Measurements from ENCODE around the gene MRC1. TPM values are rescaled to one million over a fixed set of nuclear protein-coding genes. Genes with fewer than 3 reads are reported as not detected.

Gene MRC1
- total and polyA plus RNA-seq, 2 of the 13 experiments (the other 11 are each of a cell fraction or from before 2014, with no cell fraction given), result not detected

GRCh38 chr10:17854044-17854652 lies 45.0 kb downstream of the MRC1 start:
- POLR2A ChIA-PET, result no interaction called here

DNA sequence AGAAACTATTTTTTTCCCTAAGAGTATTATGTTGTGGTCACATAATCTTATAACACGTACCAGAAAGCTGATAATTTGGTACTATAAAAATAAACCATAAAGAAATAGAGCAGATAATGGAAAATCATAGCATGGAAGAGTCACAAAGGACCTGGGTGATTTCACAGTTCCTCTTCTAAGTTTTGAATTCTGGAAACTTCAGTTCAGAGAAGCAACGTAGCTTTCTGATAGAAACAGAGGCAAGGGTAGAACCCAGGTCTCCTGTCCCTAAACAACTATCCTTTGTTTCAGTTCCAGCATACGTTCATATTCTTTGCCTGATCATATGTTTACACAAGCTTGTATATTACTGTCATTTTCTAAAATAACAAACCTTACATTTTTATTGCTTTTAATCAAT lies 47.9 kb downstream of the MRC1 start:
- CTCF ChIA-PET (ENCODE audit: low intra/inter-chr PET ratio, low total read pairs), result no interaction called here
- no peaks in the 10 kb centered on the region for H3K79me2 ChIP-seq (ENCODE audit: insufficient read depth, low read length)
- H2AFZ ChIP-seq (ENCODE audit: low read length), result no peak overlapping the region
- H3K27ac ChIP-seq (ENCODE audit: extremely low read length, insufficient read depth, low read length), result no peak overlapping the region
- H4K20me1 ChIP-seq (ENCODE audit: insufficient read depth, low read length), result no peaks in the 10 kb centered on the region
- POLR2A ChIA-PET, result no interaction called here
- no peak overlapping the region for H3K4me2 ChIP-seq (ENCODE audit: low read depth, low read length)
- no peaks in the 10 kb centered on the region for H3K4me1 ChIP-seq (ENCODE audit: insufficient read depth, low read length)
- in situ Hi-C loops (cut with HindIII; ENCODE audit: extremely low pct_ligation_motif_present, low pct_unique_long_range_greater_than_20kb) (no loop called here), intact Hi-C loops (cut with micrococcal nuclease; ENCODE audit: unreplicated experiment) (no loop called here)
- no peaks in the 10 kb centered on the region for H3K36me3 ChIP-seq (replicated peaks in 1 of 2; ENCODE audit: control insufficient read depth in 1 of 2, insufficient read depth in 2 of 2, low read length in 2 of 2)
- FAIRE-seq (no peak), DNase-seq (ENCODE audit: low spot score) (no peak), ATAC-seq (no peak)
- under 1% methylated on average over 3 of the region's 3 CpGs for WGBS (ENCODE audit: low lambda C conversion rate)
- H3K27me3 ChIP-seq (ENCODE audit: control insufficient read depth in 1 of 2, insufficient read depth in 2 of 2, low read length in 2 of 2), result 0 out of 5 replicates have a peak, but pooled peaks cover 0 to 5% of the 10 kb centered on the region in 2 experiments
- H3K4me3 ChIP-seq (replicated peaks in 1 of 3; ENCODE audit: insufficient read depth in 1 of 3, low read depth in 2 of 3, low read length in 3 of 3), result no peak overlapping the region
- no peaks in the 10 kb centered on the region for H3K9me3 ChIP-seq (ENCODE audit: low read length)
- TF ChIP-seq FOSL2 (CRISPR knock-in tag; IDR thresholded peaks at IDR 0.05) (no peak), ZNF644 (CRISPR knock-in tag; IDR thresholded peaks at IDR 0.05; ENCODE audit: low read depth) (no peak), ZNF143 (CRISPR knock-in tag; IDR thresholded peaks at IDR 0.05) (no peak), ZMAT3 (CRISPR knock-in tag; conservative IDR thresholded peaks at IDR 0.05) (no peak), ZNF441 (CRISPR knock-in tag; IDR thresholded peaks at IDR 0.05; ENCODE audit: borderline replicate concordance) (no peak), SOX13 (IDR thresholded peaks at IDR 0.05) (no peak), SOX13 (CRISPR knock-in tag; conservative IDR thresholded peaks at IDR 0.05 in 1 of 2, IDR thresholded peaks at IDR 0.05 in 1 of 2) (no peak), GATAD2A (CRISPR knock-in tag; IDR thresholded peaks at IDR 0.05) (no peak), MBD4 (IDR thresholded peaks at IDR 0.05; ENCODE audit: borderline replicate concordance, low read length) (no peak), EEA1 (CRISPR knock-in tag; IDR thresholded peaks at IDR 0.05; ENCODE audit: borderline replicate concordance) (no peak), ZNF547 (CRISPR knock-in tag; IDR thresholded peaks at IDR 0.05) (no peak), IRX3 (CRISPR knock-in tag; IDR thresholded peaks at IDR 0.05; ENCODE audit: borderline replicate concordance, low read depth) (no peak), NAIF1 (CRISPR knock-in tag; IDR thresholded peaks at IDR 0.05; ENCODE audit: borderline replicate concordance) (no peak), PTBP1 (IDR thresholded peaks at IDR 0.05; ENCODE audit: low read depth, low read length, poor library complexity, severe bottlenecking) (no peak)
- TF ChIP-seq, protein P1, sequence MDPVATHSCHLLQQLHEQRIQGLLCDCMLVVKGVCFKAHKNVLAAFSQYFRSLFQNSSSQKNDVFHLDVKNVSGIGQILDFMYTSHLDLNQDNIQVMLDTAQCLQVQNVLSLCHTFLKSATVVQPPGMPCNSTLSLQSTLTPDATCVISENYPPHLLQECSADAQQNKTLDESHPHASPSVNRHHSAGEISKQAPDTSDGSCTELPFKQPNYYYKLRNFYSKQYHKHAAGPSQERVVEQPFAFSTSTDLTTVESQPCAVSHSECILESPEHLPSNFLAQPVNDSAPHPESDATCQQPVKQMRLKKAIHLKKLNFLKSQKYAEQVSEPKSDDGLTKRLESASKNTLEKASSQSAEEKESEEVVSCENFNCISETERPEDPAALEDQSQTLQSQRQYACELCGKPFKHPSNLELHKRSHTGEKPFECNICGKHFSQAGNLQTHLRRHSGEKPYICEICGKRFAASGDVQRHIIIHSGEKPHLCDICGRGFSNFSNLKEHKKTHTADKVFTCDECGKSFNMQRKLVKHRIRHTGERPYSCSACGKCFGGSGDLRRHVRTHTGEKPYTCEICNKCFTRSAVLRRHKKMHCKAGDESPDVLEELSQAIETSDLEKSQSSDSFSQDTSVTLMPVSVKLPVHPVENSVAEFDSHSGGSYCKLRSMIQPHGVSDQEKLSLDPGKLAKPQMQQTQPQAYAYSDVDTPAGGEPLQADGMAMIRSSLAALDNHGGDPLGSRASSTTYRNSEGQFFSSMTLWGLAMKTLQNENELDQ (CRISPR knock-in tag; IDR thresholded peaks at IDR 0.05; ENCODE audit: borderline replicate concordance), result no peak
- no peak overlapping the region for H3K9ac ChIP-seq (ENCODE audit: insufficient read depth, low read depth, low read length)
- no TSS peak for BruUV-seq (replicated peaks)

More at GRCh38 chr10:17854044-17854652, 45.0 kb downstream of the MRC1 start:
- H2AFZ ChIP-seq (ENCODE audit: low read length), result no peak overlapping the region
- CTCF ChIA-PET (ENCODE audit: low intra/inter-chr PET ratio, low total read pairs), result no interaction called here
- TF ChIP-seq ZNF10 (CRISPR knock-in tag; IDR thresholded peaks at IDR 0.05; ENCODE audit: borderline replicate concordance, low read depth), result no peak
- no peak for FAIRE-seq
- no peak overlapping the region for H3K9ac ChIP-seq (ENCODE audit: insufficient read depth, low read depth, low read length)
- H3K36me3 ChIP-seq (replicated peaks in 1 of 2; ENCODE audit: control insufficient read depth in 1 of 2, insufficient read depth in 2 of 2, low read length in 2 of 2), result no peaks in the 10 kb centered on the region
- no peak overlapping the region for H3K4me3 ChIP-seq (replicated peaks in 1 of 3; ENCODE audit: insufficient read depth in 1 of 3, low read depth in 2 of 3, low read length in 3 of 3)
- in situ Hi-C loops (cut with HindIII; ENCODE audit: extremely low pct_ligation_motif_present, low pct_unique_long_range_greater_than_20kb), result no loop called here
- no peaks in the 10 kb centered on the region for H3K79me2 ChIP-seq (ENCODE audit: insufficient read depth, low read length)
- no TSS peak for BruUV-seq (replicated peaks)
- H3K4me1 ChIP-seq (ENCODE audit: insufficient read depth, low read length), result no peaks in the 10 kb centered on the region
- 21% methylated on average over 7 of the region's 7 CpGs for WGBS (ENCODE audit: low lambda C conversion rate)
- intact Hi-C loops (cut with micrococcal nuclease; ENCODE audit: unreplicated experiment), result no loop called here
- no peak for ATAC-seq
- H3K9me3 ChIP-seq (ENCODE audit: low read length), result no peaks in the 10 kb centered on the region
- H3K27ac ChIP-seq (ENCODE audit: extremely low read length, insufficient read depth, low read length), result no peak overlapping the region
- no peak for DNase-seq (ENCODE audit: low spot score)
- peaks cover 0 to 5% of the 10 kb centered on the region in 2 experiments; a peak in 1 of 5 replicates for H3K27me3 ChIP-seq (ENCODE audit: control insufficient read depth in 1 of 2, insufficient read depth in 2 of 2, low read length in 2 of 2)
- H4K20me1 ChIP-seq (ENCODE audit: insufficient read depth, low read length), result no peaks in the 10 kb centered on the region
- no peak overlapping the region for H3K4me2 ChIP-seq (ENCODE audit: low read depth, low read length)

Measured in HepG2 (cell line).